ENCODE measurements around the gene SAMD4A. TPM values are rescaled to one million over a fixed set of nuclear protein-coding genes. Genes with fewer than 3 reads are reported as not detected.

Gene SAMD4A
- total RNA-seq, 1 experiment from 2014 or later: 9.2 TPM

DNA sequence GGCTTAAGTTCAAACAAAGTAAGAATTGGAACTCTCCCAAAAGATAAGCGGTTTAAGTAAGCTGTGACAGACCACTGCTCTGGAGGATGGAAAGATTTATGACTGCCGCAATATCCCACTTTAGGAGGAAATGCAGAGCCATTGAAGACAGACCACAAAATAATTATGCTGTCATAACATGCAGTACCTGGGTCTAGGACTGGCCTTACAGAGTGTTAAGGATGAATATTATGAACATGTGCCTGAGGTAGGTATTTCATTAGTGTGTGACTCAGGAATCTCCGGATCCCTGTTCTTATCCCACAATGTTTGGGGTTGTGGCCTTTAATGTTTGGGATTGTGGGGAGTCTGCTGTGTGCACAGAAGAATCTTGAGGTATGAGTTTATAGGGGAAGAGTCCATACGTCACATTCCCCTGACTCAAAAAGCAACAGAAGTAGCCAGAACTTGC, 114.9 kb downstream of the SAMD4A start:
- DNase-seq (ENCODE audit: low read depth): no peak

DNA sequence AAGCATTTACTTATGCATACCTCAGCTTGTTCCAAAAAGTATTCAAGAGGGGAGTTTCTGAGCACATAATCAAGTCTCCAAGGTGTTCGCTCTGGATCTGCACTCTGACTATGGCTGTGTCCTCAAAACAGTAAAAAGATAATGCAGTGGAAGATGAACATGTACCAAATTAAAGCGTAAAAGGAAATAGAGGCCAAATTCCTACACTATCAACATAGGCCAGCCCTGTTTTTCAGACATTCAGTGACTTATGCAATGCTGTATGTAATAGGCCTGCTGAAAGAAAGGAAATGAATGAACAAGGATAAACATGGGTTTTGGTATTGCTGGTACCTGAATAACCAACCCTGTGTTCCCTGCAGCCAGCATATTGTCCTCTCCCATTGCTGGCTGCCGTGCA, 115.7 kb downstream of the SAMD4A start:
- DNase-seq (ENCODE audit: low read depth): no peak

DNA sequence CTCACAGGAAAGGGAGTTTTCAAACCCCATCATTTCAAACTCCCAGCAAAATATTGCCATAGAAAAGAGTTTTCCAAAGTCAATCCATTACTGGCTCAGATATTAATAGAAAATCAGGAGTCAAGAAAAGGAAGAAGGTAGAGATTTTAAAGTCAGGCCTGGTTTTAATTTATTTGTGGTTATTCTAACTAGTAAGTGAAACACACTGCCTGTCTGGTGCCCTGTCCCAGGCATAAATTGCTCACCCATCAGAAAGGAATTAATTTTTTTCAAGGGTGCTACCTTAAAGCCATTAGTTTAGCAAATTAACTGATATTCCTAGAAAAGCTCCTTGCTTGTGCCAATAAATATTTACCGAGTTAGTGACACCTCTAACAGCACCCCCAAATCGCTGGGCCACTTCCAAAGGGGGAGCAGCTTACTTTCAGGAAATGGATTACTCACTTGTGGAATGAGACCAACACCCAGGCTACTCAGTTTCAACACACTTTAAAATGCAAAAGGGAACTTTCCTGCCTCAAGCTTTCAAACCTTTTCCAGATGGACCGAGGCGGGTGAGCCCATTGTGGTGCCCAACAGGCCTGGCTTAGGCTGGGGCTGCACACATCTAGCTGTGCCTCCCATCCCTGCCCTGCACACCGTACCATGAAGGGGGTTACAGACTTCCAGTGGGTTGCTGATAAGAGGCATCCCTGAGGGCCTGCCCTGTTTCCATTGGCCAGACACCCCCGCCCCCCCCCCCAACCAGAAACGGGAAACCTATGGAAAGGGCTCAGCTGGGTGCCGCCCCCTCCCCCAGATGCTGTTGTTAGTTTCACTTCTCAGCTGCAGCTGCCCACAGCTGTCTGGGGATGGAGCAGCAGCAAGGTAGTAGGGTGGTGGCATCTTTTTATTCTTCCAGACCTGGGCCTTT, 117.2 kb downstream of the SAMD4A start:
- peak; percentile 60 for DNase-seq (ENCODE audit: low read depth)

DNA sequence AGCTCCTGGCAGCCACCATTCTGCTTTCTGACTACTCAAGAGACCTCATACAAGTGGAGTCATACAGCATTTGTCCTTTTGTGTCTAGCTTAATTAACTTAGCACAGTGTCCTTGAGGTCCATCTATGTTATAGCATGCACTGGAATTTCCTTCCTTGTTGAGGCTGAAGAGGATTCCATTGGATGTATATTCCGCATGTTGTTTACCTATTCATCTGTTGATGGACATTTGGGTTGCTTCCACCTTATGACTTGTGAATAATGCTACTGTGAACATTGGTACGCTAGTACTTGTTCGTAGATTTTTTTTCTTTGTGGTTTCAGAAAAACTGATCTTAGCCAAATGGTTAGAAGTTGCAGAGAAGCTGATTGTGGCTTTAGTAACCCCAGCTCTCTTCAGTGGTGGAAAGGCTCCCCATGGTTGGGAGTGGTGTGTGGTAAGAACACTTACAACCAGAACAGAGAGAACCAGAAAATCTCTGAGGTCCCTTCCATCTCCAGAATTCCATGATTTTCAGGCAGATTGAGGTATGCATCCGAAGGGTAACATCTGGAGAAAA, 118.4 kb downstream of the SAMD4A start:
- no peak for DNase-seq (ENCODE audit: low read depth)

DNA sequence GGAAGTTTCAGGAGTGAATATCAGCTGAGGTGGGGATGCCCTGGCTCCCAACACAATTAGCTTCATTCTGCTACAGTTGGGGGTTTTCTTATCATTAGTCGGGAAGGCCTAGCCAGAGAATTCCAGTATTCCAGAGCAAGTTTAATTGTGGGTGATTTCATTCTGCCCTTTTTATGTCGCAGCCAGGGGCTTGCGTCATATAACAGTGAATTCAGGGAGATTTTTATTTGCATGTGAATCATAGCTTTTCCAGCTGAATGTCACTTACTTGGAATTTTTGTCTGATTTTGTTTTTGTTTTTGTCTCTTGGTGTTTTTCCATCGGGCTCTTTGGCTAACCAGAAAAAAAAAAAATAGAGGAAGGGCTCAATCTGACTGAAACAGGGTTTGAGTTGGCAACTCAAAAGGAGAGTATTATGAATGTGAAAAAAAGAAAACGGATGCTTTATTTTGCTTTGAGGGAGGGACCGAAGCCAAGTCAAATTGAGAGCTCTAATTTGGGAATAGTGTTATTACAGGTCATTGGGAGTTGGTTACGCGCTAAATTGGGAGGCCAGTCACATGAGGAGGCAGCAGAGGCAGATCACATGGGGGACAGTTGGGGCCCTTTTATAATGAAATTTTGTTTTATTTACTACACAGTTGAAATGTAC, 119.4 kb downstream of the SAMD4A start:
- DNase-seq (ENCODE audit: low read depth): peak; percentile 82

DNA sequence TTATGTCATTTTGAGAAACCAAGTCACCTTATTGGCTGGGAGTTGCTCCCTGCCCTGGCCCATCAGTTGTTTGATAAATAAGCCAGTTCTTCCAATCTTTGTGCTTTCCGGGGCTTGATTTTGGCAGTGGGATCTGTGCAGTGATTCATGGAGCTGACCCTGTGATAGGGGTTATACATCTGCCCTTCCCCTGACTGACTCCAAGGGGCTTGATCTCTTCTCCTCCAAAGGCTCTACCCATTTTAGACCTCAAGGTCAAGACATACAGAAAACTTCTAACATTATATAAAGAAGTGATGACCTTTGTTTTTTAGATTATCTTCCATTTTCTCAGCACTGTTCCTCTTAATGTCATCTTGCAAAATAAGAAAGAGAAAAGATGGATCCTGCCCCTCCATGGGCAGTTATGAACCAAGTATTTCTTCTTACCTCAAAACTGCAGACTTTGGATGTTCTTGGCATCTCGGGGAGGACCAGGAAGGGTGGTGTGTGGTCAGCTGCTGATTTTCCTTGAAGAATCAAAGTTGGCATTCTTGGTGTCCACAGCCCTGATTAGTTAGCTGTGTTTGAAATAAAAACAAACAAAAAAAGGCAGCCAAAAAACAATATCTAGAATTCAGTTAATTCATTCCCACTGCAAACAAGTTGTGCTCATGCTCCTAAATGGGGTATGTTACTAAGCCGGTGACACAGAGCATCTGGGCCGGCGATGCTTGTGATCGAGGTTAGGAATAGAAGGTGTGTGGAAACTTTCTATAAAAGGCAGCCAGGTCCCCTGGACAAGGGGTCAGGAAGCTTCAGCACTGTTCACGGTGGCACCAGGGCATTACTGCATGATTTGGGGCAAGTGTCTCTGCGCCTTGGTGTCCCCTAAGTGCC, 120.2 kb downstream of the SAMD4A start:
- no peak for DNase-seq (ENCODE audit: low read depth)

DNA sequence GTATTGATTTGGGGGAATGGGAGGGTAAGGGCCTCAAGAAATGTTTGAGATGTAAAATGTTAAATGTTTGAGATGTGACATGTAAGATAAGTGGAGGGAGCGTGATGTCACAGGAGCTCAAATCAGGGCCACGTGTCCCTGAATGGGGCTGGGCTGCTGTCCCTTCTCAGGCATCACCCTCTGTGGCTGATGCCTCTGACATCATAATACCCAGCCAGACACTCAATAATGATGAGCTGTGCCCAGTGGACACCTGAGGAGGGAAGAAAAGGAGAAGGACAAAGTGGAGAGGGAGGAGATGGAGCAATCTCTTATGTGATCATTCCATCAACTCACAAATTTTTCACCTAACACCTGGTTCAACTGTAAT, 120.8 kb downstream of the SAMD4A start:
- no peak for DNase-seq (ENCODE audit: low read depth)

DNA sequence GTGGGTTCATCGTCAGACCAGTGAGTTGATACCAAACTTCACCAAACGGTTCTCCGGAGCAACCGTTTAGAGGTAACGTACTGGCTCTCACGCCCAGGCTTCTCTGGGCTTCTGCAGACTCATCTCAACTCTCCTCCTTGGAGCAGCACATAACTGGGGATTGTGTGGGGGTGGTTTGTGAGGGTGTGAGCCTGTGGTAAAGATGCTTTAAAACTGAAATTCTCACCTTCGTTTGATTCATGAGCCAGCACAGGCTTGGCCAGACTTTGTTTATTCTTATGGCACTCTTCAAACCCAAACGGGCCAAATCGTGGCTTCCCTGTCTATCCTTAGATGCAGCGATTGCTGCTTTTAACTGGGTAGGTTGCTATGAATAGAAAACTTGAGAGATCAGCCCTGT, 121.3 kb downstream of the SAMD4A start:
- DNase-seq (ENCODE audit: low read depth): no peak

DNA sequence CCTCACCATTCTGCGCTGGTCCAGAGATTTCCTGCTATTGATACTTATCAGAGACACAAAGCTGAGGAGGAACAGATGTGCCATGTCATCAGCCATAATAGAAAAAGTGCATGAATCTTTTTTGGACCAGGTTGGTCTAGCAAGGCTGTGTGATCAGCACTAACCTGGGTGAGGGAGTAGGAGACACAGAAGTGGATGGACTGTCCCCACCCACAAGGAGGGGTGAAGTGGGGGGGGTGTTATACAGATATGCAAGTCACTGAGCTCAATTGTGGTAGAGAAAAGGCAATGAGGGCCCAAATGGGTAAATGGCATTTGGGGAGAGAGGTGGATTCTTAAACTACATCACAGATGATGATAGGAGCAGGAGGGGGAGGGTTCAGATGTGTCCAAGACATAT, 123.0 kb downstream of the SAMD4A start:
- DNase-seq (ENCODE audit: low read depth): no peak

DNA sequence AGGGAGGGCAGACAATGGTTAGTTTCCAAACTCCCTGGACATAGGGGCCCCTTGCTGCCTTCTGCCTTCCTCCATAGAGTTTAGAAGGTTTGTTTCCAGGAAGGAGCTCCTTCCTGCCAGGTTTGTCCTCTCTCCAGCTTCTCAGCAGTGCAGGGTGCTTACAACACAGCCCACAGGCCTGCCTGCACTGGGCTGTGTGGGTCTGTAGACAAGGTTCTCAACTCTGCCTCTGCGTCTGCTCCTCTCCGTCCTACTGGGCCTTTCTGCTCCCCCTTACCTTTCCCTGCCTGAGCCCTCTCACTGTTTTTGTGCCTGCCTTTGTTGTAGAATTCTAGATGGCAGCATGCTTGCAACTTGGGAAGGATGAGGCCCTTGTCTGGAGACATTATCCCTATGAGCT, 124.0 kb downstream of the SAMD4A start:
- DNase-seq (ENCODE audit: low read depth): no peak

DNA sequence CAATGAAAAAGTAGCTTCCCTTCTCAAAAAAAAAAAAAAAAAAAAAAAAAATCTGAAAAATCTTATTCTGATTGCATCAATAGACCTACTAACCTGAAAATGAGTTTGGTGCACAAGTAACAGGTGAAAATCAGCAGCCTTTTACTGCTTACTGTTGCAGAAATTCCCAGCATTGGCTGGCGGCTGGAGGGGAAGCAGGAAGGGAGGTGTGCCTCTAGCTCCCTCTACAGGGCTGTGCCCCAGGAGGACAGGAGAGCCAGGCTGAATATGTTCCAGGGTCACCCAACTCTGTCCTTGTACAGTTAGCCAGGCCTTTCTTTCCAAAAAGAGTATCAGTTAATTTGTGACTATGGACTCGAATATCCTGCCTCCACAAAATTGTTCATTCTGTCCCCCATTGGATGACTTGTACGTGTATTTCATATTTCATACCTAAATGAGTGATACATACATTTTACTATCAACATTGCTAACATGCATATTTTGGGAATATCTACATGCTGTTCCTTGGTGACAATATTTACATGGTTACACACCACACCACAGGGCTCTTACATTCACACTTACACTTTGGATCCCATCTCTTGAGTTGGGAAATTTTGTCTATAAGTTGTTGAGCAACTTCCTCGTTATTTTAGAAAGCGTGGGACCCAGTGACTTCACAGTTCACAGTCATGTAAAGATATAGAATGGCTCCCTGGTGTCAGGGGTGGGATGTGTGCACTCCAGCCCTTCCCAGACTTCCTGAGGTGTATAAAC, 124.8 kb downstream of the SAMD4A start:
- peak; percentile 65 for DNase-seq (ENCODE audit: low read depth)

DNA sequence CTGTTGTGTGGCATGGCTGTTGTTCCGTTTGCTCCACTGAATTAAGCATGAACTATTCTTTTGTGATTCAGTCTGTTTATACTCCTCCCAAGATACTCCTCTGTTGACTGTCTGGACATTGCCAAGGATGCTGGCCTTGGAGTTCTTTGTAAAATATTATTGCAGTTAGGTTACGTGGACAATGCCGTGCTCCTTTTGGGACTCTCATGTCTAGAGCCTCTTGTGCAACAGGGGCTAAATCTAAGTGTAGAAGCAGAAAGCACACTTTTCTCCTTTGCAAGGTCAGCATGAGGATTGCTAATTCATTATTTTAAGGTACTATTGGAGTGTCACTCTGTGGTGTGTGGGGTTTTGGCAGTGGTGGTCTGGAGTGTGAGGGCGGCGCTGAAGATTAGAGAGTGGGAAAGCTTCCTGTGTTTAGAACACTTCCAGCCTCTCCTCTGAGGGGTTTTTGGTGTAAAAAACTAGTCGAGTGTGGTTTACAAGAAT, 125.4 kb downstream of the SAMD4A start:
- DNase-seq (ENCODE audit: low read depth): no peak

DNA sequence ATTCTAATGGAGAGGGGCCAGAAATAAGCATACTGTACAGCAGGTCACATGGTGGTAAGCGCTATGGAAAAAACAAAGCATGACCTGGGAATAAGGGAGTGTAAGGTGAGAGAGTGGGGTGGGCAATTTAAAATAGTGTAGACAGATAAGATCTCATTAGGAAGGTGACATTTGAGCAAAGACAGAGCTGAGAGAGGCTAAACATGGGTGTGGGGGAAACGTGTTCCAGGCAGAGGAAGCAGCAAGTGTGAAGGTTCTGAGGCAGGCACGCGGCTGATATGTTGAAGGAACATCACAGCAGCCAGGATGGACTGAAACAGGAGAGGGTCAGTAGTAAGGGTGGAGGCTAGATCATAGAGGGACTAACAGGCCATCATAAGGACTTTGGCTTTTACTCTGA, 126.8 kb downstream of the SAMD4A start:
- no peak for DNase-seq (ENCODE audit: low read depth)

DNA sequence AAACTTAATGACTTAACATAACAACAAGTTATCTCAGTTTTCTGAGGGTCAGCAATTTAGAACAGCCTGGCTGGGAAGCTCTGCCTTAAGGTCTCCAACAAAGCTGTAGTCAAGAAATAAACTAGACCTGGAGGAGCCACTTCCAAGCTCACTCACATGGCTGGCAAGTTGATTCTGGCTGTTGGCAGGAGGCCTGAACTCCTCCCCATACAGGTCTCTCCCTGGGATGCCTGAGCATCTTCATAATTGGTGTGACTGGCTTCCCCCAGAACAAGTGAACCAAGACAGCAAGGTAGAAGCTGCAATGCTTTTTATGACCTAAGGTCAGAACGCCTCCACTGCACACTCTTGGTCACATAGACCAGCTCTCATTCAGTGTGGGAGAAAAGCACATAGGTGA, 128.3 kb downstream of the SAMD4A start:
- no peak for DNase-seq (ENCODE audit: low read depth)

DNA sequence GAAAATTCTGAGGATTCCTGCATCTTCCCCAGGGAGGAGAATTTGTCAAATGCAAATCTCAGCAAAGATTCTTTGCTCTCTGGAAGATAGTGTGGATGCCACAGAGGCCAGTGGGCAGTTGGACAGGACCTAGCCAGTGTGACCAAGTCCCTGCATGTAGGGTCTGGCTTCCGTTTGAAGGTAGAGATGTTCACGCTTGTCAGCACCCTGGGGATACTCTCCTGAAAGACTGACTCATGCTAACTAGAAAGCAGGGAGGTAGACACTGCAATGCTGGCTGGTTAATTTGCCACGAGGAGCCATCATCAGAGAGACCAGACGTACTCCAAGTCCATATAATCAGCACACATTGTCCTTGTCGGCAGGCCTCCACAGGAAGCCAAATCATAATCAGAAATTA, 130.1 kb downstream of the SAMD4A start:
- no peak for DNase-seq (ENCODE audit: low read depth)

DNA sequence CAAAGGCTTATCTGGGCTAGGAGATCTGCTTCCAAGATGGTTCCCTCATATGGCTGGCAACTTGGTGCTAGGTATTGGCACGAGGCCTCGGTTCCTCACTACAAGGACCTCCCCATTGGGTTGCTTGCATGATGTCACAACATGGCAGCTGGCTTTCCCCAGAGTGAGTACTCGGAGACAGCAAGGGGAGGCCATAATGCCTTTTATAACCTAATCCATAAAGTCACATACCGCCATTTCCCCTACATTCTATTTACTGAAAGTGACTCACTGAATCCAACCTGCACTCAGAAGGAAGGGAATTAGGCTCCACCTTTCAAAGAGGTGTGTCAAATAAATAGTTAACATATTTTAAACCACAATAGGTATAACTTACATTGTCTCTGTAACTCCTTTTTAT, 130.9 kb downstream of the SAMD4A start:
- no peak for DNase-seq (ENCODE audit: low read depth)

DNA sequence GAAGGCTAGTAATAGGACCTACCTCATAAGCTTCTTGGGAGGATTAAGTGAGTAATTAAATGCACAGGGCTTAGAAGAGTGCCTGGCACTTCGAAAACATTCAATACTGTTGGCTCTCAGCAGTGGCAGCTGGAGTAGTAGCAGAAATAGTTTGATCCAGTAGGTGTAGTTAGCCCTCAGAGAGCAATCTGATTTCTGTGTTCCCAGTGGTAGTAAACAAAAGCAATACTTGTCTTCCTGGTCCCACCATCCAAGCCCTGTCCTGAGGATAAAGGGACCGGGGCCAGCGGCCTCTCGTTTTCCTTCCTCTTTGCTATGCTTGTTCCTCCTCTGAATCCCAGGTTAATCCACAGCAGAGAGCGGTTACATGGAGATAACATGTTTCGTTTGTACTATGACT, 131.6 kb downstream of the SAMD4A start:
- no peak for DNase-seq (ENCODE audit: low read depth)

DNA sequence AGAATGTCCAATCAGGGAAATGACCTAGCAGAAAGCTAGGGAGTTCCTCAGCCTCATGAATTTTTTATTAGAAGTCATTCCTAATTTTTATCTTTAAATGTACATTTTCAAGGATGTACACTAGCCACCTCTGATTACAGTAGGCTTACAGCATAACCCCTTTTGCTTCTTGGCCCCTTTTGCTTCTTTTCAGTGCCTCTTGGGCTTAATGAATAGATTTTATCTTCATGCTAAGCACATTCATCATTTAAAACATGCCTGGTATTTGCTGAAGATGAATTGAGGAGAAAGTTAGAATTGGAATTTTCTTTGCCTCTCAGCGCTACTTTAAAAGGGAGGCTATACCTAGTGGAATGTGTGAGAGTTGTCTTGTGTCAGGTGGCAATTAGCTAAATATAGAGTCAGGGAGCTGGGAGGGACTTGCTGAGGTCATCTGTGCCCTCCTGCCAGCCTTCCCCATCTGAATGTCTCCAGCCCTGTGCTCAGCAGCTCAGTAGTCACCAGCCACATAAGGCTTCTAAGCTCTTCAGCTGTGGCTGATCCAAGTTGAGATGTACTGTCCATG, 132.1 kb downstream of the SAMD4A start:
- peak; percentile 50 for DNase-seq (ENCODE audit: low read depth)

DNA sequence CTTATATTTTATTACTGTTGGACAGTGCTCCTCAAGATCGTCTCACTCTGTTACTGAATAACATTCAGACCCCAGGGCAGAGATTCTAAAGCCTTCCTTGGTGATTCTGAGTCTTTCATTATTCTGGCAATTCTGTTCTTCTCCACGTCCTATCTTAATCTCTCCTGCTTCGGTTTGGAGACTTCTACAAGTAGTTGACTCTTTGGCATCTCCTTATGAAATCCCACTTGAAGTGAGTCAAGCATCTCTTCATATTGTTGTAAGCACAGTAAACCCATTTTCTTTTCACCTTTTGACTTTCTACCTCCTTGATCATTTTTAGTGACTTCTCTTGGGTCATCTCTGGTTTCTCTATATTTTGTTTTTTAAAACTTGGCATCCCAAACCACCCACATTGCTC, 132.8 kb downstream of the SAMD4A start:
- DNase-seq (ENCODE audit: low read depth): no peak

DNA sequence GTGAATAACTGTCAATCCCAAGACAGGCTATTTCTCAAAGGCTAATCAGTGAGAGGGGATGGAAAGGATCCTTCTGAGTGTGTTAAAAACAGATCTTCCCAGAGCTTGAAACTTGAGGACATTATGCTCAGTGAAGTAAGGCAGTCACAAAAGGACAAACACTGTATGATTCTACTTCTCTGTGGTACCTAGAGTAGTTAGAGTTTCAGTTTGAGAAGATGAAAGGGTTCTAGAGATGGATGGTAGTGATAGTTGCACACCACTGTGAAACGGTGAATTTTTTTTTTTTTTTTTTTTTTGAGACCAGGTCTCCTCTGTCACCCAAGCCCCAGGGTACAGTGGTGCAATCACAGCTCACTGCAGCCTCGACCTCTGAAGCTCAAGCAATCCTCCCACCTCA, 133.8 kb downstream of the SAMD4A start:
- DNase-seq (ENCODE audit: low read depth): no peak

Data from LHCN-M2 (cell line).